ENCODE measurements around the gene NDUFA1.

DNA sequence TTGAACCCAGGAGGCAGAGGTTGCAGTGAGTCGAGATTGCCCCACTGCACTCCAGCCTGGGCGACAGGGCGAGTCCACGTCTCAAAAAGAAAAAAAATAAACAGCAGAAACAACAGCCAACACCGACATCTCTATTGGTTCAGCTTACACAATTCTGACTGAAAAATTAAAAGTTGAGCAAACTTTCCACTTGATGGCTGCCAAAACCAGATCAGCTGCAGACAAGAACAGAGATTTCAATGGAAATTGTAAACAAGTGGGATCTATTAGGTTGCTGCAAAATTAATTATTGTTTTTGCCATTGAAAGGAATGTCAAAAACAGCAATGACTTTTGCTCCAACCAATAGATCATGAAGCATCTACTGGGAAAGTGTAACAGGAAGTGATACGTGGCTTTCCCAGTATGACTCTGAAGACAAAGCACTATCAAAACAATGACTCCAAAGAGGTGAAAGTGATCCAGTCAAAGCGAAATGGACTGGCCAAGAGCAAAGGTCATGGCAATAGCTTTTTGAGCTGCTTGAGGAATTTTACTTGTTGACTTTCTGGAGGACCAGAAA lies 45.2 kb upstream of the NDUFA1 start:
- no peak for TF ChIP-seq ATF6 (CRISPR knock-in tag; IDR thresholded peaks at IDR 0.05)
- TF ChIP-seq ZBTB17 (CRISPR knock-in tag; IDR thresholded peaks at IDR 0.05) = no peak
- TF ChIP-seq RBM22 (IDR thresholded peaks at IDR 0.05; ENCODE audit: low read depth, low read length, poor library complexity, severe bottlenecking) = no peak
- TF ChIP-seq E4F1 (CRISPR knock-in tag; IDR thresholded peaks at IDR 0.05; ENCODE audit: borderline replicate concordance) = no peak
- TF ChIP-seq, protein P1, sequence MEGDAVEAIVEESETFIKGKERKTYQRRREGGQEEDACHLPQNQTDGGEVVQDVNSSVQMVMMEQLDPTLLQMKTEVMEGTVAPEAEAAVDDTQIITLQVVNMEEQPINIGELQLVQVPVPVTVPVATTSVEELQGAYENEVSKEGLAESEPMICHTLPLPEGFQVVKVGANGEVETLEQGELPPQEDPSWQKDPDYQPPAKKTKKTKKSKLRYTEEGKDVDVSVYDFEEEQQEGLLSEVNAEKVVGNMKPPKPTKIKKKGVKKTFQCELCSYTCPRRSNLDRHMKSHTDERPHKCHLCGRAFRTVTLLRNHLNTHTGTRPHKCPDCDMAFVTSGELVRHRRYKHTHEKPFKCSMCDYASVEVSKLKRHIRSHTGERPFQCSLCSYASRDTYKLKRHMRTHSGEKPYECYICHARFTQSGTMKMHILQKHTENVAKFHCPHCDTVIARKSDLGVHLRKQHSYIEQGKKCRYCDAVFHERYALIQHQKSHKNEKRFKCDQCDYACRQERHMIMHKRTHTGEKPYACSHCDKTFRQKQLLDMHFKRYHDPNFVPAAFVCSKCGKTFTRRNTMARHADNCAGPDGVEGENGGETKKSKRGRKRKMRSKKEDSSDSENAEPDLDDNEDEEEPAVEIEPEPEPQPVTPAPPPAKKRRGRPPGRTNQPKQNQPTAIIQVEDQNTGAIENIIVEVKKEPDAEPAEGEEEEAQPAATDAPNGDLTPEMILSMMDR (IDR thresholded peaks at IDR 0.05 in 2 of 3, conservative IDR thresholded peaks at IDR 0.05 in 1 of 3; ENCODE audit: insufficient read depth in 2 of 3, low read depth in 1 of 3, low read length in 3 of 3) = no peak
- TF ChIP-seq NBN (IDR thresholded peaks at IDR 0.05; ENCODE audit: low read depth) = no peak
- no peak for TF ChIP-seq ZNF76 (CRISPR knock-in tag; IDR thresholded peaks at IDR 0.05; ENCODE audit: borderline replicate concordance)
- TF ChIP-seq, protein P2, sequence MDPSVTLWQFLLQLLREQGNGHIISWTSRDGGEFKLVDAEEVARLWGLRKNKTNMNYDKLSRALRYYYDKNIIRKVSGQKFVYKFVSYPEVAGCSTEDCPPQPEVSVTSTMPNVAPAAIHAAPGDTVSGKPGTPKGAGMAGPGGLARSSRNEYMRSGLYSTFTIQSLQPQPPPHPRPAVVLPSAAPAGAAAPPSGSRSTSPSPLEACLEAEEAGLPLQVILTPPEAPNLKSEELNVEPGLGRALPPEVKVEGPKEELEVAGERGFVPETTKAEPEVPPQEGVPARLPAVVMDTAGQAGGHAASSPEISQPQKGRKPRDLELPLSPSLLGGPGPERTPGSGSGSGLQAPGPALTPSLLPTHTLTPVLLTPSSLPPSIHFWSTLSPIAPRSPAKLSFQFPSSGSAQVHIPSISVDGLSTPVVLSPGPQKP (CRISPR knock-in tag; IDR thresholded peaks at IDR 0.05) = no peak
- TF ChIP-seq FOXA1 (IDR thresholded peaks at IDR 0.05; ENCODE audit: borderline replicate concordance) = no peak

Measured in K562 (cell line).